ENCODE measurements around the gene CELA3A. TPM values are rescaled to one million over a fixed set of nuclear protein-coding genes. Genes with fewer than 3 reads are reported as not detected.
"Not testable (repeated sequence)": the region's sequence is repeated elsewhere in the genome, so short reads cannot be mapped to it uniquely, and the experiment has no call there.

The CELA3A gene
- total RNA-seq, 4 donors from 2014 or later: not detected

GRCh38 chr1:22031214-22031962, 29.9 kb downstream of the CELA3A start:
- H3K4me1 ChIP-seq: peaks cover 1 to 2% of the 10 kb centered on the region in 2 donors
- no peak for DNase-seq
- H3K4me3 ChIP-seq: no peak overlapping the region
- in situ Hi-C loops (cut with MboI; ENCODE audit: low sequenced_read_pairs in 4 of 4): no loop called here
- TF ChIP-seq, protein P1, sequence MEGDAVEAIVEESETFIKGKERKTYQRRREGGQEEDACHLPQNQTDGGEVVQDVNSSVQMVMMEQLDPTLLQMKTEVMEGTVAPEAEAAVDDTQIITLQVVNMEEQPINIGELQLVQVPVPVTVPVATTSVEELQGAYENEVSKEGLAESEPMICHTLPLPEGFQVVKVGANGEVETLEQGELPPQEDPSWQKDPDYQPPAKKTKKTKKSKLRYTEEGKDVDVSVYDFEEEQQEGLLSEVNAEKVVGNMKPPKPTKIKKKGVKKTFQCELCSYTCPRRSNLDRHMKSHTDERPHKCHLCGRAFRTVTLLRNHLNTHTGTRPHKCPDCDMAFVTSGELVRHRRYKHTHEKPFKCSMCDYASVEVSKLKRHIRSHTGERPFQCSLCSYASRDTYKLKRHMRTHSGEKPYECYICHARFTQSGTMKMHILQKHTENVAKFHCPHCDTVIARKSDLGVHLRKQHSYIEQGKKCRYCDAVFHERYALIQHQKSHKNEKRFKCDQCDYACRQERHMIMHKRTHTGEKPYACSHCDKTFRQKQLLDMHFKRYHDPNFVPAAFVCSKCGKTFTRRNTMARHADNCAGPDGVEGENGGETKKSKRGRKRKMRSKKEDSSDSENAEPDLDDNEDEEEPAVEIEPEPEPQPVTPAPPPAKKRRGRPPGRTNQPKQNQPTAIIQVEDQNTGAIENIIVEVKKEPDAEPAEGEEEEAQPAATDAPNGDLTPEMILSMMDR (IDR thresholded peaks at IDR 0.05 in 4 of 5, conservative IDR thresholded peaks at IDR 0.05 in 1 of 5): no peak
- peak in 1 of 2 donors; percentile 10 for TF ChIP-seq POLR2A (IDR thresholded peaks at IDR 0.05)
- H3K36me3 ChIP-seq: no peaks in the 10 kb centered on the region
- ATAC-seq: no peak
- no peaks in the 10 kb centered on the region for H3K9me3 ChIP-seq
- no peaks in the 10 kb centered on the region for H3K27me3 ChIP-seq
- H3K27ac ChIP-seq: peak overlapping the region in 3 of 4 donors; percentile 19 to 53 (median 26)
- intact Hi-C loops (cut with DNase I; ENCODE audit: low total_unique reads): no loop called here

- H3K9me3 ChIP-seq; H3K27me3 ChIP-seq; H3K4me3 ChIP-seq; in situ Hi-C loops (cut with MboI; ENCODE audit: low sequenced_read_pairs in 4 of 4); ATAC-seq; H3K36me3 ChIP-seq; intact Hi-C loops (cut with DNase I; ENCODE audit: low total_unique reads): not testable (repeated sequence)
- H3K4me1 ChIP-seq: peaks cover 10 to 12% of the 10 kb centered on the region in 2 donors
- DNase-seq: peak in 1 of 2 donors; percentile 31
- H3K27ac ChIP-seq: peak overlapping the region in 2 of 4 donors; percentile 10 to 29
These were observed 33.4 kb downstream of the CELA3A start for GRCh38 chr1:22034834-22035233.

DNA sequence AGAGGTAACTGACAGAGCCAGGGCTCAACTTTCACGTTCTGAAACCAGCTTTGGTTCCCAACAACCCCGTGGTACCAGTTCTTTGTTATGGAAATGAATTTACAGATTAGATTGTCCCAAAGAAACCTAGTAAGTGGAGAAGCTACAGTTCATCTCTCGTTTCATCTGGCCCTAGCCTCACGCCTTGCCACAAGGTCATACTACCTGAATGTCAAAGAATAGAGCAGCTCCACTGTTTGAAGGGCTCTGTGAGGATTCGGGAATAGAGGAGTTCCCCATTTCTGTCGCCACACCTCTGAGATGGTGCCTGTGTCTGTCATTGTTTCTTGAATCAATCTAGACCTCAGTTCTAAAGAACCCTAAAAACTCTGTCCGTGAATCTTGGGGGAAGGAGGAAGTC, 36.1 kb downstream of the CELA3A start:
- H3K9me3 ChIP-seq: no peaks in the 10 kb centered on the region
- no peak for TF ChIP-seq POLR2A (IDR thresholded peaks at IDR 0.05)
- intact Hi-C loops (cut with DNase I; ENCODE audit: low total_unique reads): no loop called here
- H3K27me3 ChIP-seq: no peaks in the 10 kb centered on the region
- peak overlapping the region; percentile 67 to 77 (median 71) for H3K27ac ChIP-seq
- ATAC-seq (peak; percentile 43 to 70), DNase-seq (peak in 1 of 2 donors; percentile 19)
- in situ Hi-C loops (cut with MboI; ENCODE audit: low sequenced_read_pairs in 4 of 4): no loop called here
- peaks cover 10 to 12% of the 10 kb centered on the region in 2 donors for H3K4me1 ChIP-seq
- no peak overlapping the region for H3K4me3 ChIP-seq
- no peaks in the 10 kb centered on the region for H3K36me3 ChIP-seq

GRCh38 chr1:22038036-22038435, 36.6 kb downstream of the CELA3A start:
- DNase-seq: peak in 1 of 2 donors; percentile 67
- H3K4me3 ChIP-seq: no peak overlapping the region
- no peaks in the 10 kb centered on the region for H3K27me3 ChIP-seq
- H3K36me3 ChIP-seq: no peaks in the 10 kb centered on the region
- intact Hi-C loops (cut with DNase I; ENCODE audit: low total_unique reads) (no loop called here), in situ Hi-C loops (cut with MboI; ENCODE audit: low sequenced_read_pairs in 4 of 4) (no loop called here)
- ATAC-seq: peak; percentile 73 to 80
- H3K9me3 ChIP-seq: no peaks in the 10 kb centered on the region
- peak overlapping the region; percentile 67 to 77 (median 71) for H3K27ac ChIP-seq
- peaks cover 10 to 12% of the 10 kb centered on the region in 2 donors for H3K4me1 ChIP-seq
- TF ChIP-seq, protein P1 (IDR thresholded peaks at IDR 0.05 in 4 of 5, conservative IDR thresholded peaks at IDR 0.05 in 1 of 5): no peak
- TF ChIP-seq POLR2A (IDR thresholded peaks at IDR 0.05): no peak

DNA sequence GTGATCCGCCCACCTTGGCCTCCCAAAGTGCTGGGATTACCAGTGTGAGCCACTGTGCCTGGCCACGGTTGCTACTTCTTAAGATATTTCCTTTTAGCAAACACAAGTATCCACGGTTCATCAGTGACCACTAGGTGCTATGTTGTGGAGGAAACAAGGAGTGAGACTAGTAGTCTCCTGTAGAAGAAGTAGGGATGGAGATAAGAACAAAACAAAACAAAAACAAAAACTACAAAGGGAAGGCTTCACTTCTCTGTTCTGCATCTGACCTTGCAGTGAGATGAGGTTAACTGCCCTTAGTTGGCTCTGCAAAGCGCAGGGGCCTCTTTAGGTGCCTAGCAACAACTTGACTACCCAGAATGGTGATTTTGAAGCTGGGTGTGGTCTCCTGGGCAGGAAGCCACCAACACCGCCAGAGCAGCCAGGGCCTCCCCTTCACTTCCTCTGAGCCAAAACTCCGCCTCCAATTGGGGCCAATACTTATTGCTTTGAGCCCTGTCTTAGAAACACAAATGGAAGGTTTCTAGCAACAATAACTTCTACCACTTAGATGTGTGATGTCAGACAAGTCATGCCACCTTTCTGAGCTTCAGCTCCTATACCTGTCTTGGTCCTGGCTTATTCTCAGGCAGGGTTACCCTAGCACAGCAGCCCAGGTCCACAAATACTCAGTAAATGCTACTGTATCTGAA, 38.3 kb downstream of the CELA3A start:
- no peaks in the 10 kb centered on the region for H3K27me3 ChIP-seq
- ATAC-seq (no peak), DNase-seq (peak in 1 of 2 donors; percentile 45)
- no peak for TF ChIP-seq POLR2A (IDR thresholded peaks at IDR 0.05)
- TF ChIP-seq, protein P1 (IDR thresholded peaks at IDR 0.05 in 4 of 5, conservative IDR thresholded peaks at IDR 0.05 in 1 of 5): no peak
- H3K9me3 ChIP-seq: no peaks in the 10 kb centered on the region
- H3K36me3 ChIP-seq: no peaks in the 10 kb centered on the region
- peak overlapping the region in 2 of 4 donors; percentile 4 to 8 for H3K27ac ChIP-seq
- in situ Hi-C loops (cut with MboI; ENCODE audit: low sequenced_read_pairs in 4 of 4) (no loop called here), intact Hi-C loops (cut with DNase I; ENCODE audit: low total_unique reads) (no loop called here)
- peaks cover 10 to 12% of the 10 kb centered on the region in 2 donors for H3K4me1 ChIP-seq
- H3K4me3 ChIP-seq: no peak overlapping the region
